ENCODE results near the gene CTR9. TPM values are rescaled to one million over a fixed set of nuclear protein-coding genes. Genes with fewer than 3 reads are reported as not detected.

CTR9 gene
- polyA plus RNA-seq, 1 of the 3 experiments (the other 2 are of a cell fraction), result 10.1 TPM

DNA sequence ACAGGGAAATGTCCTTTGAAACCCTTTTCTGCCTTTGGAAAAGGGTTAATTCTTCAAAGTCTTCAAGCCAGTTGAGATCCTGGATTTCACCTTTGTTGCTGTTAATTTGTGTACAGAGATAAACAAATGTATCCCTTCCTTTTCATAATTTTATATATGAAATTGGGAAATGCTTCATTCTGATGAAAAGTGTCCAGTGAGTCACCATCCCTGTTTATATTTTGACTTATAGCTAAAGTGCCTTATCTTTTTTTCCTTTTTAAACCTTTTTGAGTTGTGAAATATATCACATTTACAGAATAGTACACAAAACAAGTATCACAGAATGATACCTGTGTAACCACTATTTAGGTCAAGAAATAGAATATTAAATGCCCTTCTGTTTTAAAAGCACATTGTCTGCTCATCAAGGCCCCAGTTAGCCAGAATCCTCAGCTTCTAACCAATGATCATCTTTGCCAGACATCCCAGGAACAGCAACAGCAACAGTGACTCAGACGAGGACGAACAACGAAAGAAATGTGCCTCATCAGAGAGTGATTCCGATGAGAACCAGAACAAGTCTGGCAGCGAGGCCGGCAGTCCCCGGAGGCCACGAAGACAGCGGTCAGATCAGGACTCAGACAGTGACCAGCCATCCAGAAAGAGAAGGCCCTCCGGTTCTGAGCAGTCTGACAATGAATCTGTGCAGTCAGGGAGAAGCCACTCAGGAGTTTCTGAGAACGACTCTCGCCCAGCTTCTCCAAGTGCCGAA is 27.3 kb downstream of the CTR9 start (continued):
- TF ChIP-seq, protein P1, sequence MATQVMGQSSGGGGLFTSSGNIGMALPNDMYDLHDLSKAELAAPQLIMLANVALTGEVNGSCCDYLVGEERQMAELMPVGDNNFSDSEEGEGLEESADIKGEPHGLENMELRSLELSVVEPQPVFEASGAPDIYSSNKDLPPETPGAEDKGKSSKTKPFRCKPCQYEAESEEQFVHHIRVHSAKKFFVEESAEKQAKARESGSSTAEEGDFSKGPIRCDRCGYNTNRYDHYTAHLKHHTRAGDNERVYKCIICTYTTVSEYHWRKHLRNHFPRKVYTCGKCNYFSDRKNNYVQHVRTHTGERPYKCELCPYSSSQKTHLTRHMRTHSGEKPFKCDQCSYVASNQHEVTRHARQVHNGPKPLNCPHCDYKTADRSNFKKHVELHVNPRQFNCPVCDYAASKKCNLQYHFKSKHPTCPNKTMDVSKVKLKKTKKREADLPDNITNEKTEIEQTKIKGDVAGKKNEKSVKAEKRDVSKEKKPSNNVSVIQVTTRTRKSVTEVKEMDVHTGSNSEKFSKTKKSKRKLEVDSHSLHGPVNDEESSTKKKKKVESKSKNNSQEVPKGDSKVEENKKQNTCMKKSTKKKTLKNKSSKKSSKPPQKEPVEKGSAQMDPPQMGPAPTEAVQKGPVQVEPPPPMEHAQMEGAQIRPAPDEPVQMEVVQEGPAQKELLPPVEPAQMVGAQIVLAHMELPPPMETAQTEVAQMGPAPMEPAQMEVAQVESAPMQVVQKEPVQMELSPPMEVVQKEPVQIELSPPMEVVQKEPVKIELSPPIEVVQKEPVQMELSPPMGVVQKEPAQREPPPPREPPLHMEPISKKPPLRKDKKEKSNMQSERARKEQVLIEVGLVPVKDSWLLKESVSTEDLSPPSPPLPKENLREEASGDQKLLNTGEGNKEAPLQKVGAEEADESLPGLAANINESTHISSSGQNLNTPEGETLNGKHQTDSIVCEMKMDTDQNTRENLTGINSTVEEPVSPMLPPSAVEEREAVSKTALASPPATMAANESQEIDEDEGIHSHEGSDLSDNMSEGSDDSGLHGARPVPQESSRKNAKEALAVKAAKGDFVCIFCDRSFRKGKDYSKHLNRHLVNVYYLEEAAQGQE (IDR thresholded peaks at IDR 0.05; ENCODE audit: low read depth, low read length), result no peak
- TF ChIP-seq GABPA (IDR thresholded peaks at IDR 0.05; ENCODE audit: low read depth) (no peak), TEAD4 (IDR thresholded peaks at IDR 0.05; ENCODE audit: borderline replicate concordance, insufficient read depth) (no peak), FOXJ3 (CRISPR knock-in tag; IDR thresholded peaks at IDR 0.05) (peak; percentile 87), FOXM1 (IDR thresholded peaks at IDR 0.05; ENCODE audit: low read depth) (no peak), NRF1 (IDR thresholded peaks at IDR 0.05; ENCODE audit: low read depth, low read length) (no peak), SIN3A (IDR thresholded peaks at IDR 0.05; ENCODE audit: borderline replicate concordance, low read depth, low read length) (no peak), CHD2 (IDR thresholded peaks at IDR 0.05; ENCODE audit: low read length, partially characterized antibody) (peak; percentile 69)
- TF ChIP-seq, protein P2, sequence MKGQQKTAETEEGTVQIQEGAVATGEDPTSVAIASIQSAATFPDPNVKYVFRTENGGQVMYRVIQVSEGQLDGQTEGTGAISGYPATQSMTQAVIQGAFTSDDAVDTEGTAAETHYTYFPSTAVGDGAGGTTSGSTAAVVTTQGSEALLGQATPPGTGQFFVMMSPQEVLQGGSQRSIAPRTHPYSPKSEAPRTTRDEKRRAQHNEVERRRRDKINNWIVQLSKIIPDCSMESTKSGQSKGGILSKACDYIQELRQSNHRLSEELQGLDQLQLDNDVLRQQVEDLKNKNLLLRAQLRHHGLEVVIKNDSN (IDR thresholded peaks at IDR 0.05; ENCODE audit: borderline replicate concordance, low read depth), result no peak
- TF ChIP-seq, protein P3, sequence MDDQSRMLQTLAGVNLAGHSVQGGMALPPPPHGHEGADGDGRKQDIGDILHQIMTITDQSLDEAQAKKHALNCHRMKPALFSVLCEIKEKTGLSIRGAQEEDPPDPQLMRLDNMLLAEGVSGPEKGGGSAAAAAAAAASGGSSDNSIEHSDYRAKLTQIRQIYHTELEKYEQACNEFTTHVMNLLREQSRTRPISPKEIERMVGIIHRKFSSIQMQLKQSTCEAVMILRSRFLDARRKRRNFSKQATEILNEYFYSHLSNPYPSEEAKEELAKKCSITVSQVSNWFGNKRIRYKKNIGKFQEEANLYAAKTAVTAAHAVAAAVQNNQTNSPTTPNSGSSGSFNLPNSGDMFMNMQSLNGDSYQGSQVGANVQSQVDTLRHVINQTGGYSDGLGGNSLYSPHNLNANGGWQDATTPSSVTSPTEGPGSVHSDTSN (IDR thresholded peaks at IDR 0.05), result peak; percentile 68

DNA sequence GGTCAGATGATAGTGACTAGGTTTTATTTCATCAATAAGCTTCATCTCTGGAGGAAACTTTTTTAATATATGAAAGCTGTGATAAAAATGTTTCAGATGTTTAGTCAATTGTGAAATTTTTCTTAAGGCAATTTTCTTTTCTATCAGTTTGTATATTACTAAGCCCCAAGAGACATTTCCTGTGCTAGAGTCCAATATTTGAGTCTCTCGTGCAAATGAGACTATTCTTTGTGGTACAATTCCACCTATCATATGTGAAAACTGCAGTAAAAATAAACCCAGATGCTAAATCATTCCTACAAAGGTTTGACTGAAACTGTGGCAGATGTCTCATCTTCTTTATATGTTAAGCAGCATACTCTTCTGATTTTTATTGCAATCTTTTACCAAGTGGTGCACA is 28.0 kb downstream of the CTR9 start:
- Histone ChIP-seq H2AFZ (ENCODE audit: low read depth) (peak overlapping the region; percentile 37; the same call in 1 of the 2 replicates), H3K4me3 (ENCODE audit: low read depth in 2 of 2, low read length in 1 of 2) (no peak overlapping the region), H3K4me1 (ENCODE audit: control insufficient read depth in 1 of 2, insufficient read depth in 2 of 2, low read depth in 1 of 2, low read length in 1 of 2) (peaks cover 14 to 26% of the 10 kb centered on the region in 2 experiments; a peak in 3 of 4 replicates), H3K36me3 (replicated peaks in 1 of 2; ENCODE audit: control insufficient read depth in 1 of 2, insufficient read depth in 2 of 2, low read length in 1 of 2) (peaks cover 32 to 38% of the 10 kb centered on the region in 2 experiments), H3K27me3 (ENCODE audit: insufficient read depth) (no peaks in the 10 kb centered on the region), H3K9ac (peak overlapping the region; percentile 68), H4K20me1 (ENCODE audit: insufficient read depth) (no peaks in the 10 kb centered on the region), H3K4me2 (peak overlapping the region; percentile 55; the same call in 1 of the 2 replicates), H3K27ac (ENCODE audit: low read depth in 2 of 2, low read length in 1 of 2) (peak overlapping the region; percentile 95 to 98), H3K9me3 (no peaks in the 10 kb centered on the region), H3F3A (replicated peaks; ENCODE audit: insufficient read depth) (peaks cover 33% of the 10 kb centered on the region), H3K79me2 (ENCODE audit: insufficient read depth) (no peaks in the 10 kb centered on the region), H3K9me2 (no peaks in the 10 kb centered on the region)
- CTCF ChIA-PET, result interaction anchor here (0.8 to 2.3 kb wide), 7 partner anchors 10 to 373 kb away, joined by 3 to 13 read pairs (median 5); partner anchors contain the start of gene EIF4G2
- POLR2A ChIA-PET, result interaction anchor here (0.8 to 1.9 kb wide), 4 partner anchors 11 to 30 kb away, joined by 3 to 11 read pairs (median 6); partner anchors contain the start of genes CTR9 and EIF4G2
- DNase-seq, result no peak
- 75% methylated on average over 1 of the region's 1 CpG for WGBS (ENCODE audit: low lambda C conversion rate)
- no peak for TF ChIP-seq GATA2 (CRISPR knock-in tag; IDR thresholded peaks at IDR 0.05)
- TF ChIP-seq, protein P4, sequence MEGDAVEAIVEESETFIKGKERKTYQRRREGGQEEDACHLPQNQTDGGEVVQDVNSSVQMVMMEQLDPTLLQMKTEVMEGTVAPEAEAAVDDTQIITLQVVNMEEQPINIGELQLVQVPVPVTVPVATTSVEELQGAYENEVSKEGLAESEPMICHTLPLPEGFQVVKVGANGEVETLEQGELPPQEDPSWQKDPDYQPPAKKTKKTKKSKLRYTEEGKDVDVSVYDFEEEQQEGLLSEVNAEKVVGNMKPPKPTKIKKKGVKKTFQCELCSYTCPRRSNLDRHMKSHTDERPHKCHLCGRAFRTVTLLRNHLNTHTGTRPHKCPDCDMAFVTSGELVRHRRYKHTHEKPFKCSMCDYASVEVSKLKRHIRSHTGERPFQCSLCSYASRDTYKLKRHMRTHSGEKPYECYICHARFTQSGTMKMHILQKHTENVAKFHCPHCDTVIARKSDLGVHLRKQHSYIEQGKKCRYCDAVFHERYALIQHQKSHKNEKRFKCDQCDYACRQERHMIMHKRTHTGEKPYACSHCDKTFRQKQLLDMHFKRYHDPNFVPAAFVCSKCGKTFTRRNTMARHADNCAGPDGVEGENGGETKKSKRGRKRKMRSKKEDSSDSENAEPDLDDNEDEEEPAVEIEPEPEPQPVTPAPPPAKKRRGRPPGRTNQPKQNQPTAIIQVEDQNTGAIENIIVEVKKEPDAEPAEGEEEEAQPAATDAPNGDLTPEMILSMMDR (IDR thresholded peaks at IDR 0.05), result no peak
- TF ChIP-seq GABPA (IDR thresholded peaks at IDR 0.05; ENCODE audit: low read depth), result no peak
- no peak for TF ChIP-seq NFIC (IDR thresholded peaks at IDR 0.05; ENCODE audit: borderline replicate concordance)
- TF ChIP-seq FOSL2 (IDR thresholded peaks at IDR 0.05; ENCODE audit: borderline replicate concordance, low read depth), result no peak
- TF ChIP-seq, protein P2 (IDR thresholded peaks at IDR 0.05; ENCODE audit: borderline replicate concordance, low read depth), result no peak
- no peak for TF ChIP-seq MEF2A (IDR thresholded peaks at IDR 0.05; ENCODE audit: borderline replicate concordance, low read depth)
- TF ChIP-seq, protein P5, sequence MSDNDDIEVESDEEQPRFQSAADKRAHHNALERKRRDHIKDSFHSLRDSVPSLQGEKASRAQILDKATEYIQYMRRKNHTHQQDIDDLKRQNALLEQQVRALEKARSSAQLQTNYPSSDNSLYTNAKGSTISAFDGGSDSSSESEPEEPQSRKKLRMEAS (IDR thresholded peaks at IDR 0.05; ENCODE audit: low read depth), result no peak
- no peak for TF ChIP-seq MXI1 (IDR thresholded peaks at IDR 0.05; ENCODE audit: low read depth, low read length)
- TF ChIP-seq TAF1 (IDR thresholded peaks at IDR 0.05; ENCODE audit: borderline replicate concordance, low read depth, low read length), result no peak
- no peak for TF ChIP-seq TCF12 (IDR thresholded peaks at IDR 0.05)
- TF ChIP-seq SIN3A (IDR thresholded peaks at IDR 0.05; ENCODE audit: borderline replicate concordance, low read depth, low read length), result no peak
- no peak for TF ChIP-seq ELF1 (IDR thresholded peaks at IDR 0.05)
- TF ChIP-seq POLR2AphosphoS5 (IDR thresholded peaks at IDR 0.05; ENCODE audit: low read depth, low read length), result no peak
- no peak for TF ChIP-seq FOXJ3 (CRISPR knock-in tag; IDR thresholded peaks at IDR 0.05)
- no peak for TF ChIP-seq TEAD4 (IDR thresholded peaks at IDR 0.05; ENCODE audit: borderline replicate concordance, insufficient read depth)
- no peak for TF ChIP-seq RCOR1 (IDR thresholded peaks at IDR 0.05; ENCODE audit: low read length)

All from SK-N-SH (cell line).